ENCODE measurements around the gene CCDC89. TPM values are rescaled to one million over a fixed set of nuclear protein-coding genes. Genes with fewer than 3 reads are reported as not detected.

Gene CCDC89
- total RNA-seq, 1 donor from 2014 or later: not detected

DNA sequence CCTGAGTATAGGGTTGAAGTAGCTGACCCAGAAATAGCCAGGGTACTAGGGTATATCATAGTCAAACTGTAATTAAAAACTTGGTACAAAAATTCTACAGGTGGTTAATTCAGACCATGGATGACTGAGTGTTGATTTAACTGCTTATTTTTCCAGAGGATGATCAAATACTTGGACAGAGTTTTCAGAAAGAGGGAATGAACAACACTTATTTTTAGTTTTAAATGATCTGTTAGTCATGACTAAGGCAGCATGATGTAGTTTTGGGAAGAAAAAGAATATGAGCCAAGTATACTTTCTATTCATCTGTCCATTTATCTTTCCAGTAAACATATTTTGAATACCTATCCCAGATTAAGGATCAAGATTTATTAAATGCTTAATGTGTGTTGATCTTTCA lies 19.8 kb upstream of the CCDC89 start:
- H3K27ac Mint-ChIP-seq (ENCODE audit: unreplicated experiment): no peak overlapping the region
- no peaks in the 10 kb centered on the region for H3K36me3 Mint-ChIP-seq (ENCODE audit: low read depth, unreplicated experiment)
- no peaks in the 10 kb centered on the region for H3K27me3 Mint-ChIP-seq (ENCODE audit: unreplicated experiment)
- no peaks in the 10 kb centered on the region for H3K9me3 Mint-ChIP-seq (ENCODE audit: unreplicated experiment)
- no peaks in the 10 kb centered on the region for H3K4me1 Mint-ChIP-seq (ENCODE audit: unreplicated experiment)
- no peak for DNase-seq (ENCODE audit: low spot score)
- TF ChIP-seq, protein P1, sequence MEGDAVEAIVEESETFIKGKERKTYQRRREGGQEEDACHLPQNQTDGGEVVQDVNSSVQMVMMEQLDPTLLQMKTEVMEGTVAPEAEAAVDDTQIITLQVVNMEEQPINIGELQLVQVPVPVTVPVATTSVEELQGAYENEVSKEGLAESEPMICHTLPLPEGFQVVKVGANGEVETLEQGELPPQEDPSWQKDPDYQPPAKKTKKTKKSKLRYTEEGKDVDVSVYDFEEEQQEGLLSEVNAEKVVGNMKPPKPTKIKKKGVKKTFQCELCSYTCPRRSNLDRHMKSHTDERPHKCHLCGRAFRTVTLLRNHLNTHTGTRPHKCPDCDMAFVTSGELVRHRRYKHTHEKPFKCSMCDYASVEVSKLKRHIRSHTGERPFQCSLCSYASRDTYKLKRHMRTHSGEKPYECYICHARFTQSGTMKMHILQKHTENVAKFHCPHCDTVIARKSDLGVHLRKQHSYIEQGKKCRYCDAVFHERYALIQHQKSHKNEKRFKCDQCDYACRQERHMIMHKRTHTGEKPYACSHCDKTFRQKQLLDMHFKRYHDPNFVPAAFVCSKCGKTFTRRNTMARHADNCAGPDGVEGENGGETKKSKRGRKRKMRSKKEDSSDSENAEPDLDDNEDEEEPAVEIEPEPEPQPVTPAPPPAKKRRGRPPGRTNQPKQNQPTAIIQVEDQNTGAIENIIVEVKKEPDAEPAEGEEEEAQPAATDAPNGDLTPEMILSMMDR (IDR thresholded peaks at IDR 0.05; ENCODE audit: unreplicated experiment): no peak
- H3K4me3 Mint-ChIP-seq (ENCODE audit: unreplicated experiment): no peak overlapping the region

DNA sequence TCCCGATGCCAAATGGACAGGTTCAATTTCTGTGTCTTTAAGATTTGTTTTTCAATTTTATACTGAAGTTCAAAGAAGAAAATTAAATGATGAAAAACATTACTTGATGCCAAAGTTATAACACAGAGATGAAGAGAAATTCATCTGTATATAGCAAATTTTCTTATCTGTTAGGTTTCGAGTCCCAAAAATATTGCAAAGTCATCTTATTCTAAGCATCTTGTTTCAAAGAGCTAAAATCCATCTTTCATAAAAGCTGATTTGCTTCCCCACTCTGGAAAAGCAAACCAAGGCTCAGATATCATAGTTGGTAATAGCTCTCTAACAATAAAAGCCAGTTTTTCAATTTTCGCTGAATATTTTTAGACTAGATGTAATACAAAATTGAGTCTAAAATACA lies 19.0 kb upstream of the CCDC89 start:
- no peaks in the 10 kb centered on the region for H3K9me3 Mint-ChIP-seq (ENCODE audit: unreplicated experiment)
- no peaks in the 10 kb centered on the region for H3K27me3 Mint-ChIP-seq (ENCODE audit: unreplicated experiment)
- no peak overlapping the region for H3K4me3 Mint-ChIP-seq (ENCODE audit: unreplicated experiment)
- TF ChIP-seq, protein P1 (IDR thresholded peaks at IDR 0.05; ENCODE audit: unreplicated experiment): no peak
- no peak overlapping the region for H3K27ac Mint-ChIP-seq (ENCODE audit: unreplicated experiment)
- H3K36me3 Mint-ChIP-seq (ENCODE audit: low read depth, unreplicated experiment): no peaks in the 10 kb centered on the region
- peaks cover 4% of the 10 kb centered on the region for H3K4me1 Mint-ChIP-seq (ENCODE audit: unreplicated experiment)
- DNase-seq (ENCODE audit: low spot score): no peak

DNA sequence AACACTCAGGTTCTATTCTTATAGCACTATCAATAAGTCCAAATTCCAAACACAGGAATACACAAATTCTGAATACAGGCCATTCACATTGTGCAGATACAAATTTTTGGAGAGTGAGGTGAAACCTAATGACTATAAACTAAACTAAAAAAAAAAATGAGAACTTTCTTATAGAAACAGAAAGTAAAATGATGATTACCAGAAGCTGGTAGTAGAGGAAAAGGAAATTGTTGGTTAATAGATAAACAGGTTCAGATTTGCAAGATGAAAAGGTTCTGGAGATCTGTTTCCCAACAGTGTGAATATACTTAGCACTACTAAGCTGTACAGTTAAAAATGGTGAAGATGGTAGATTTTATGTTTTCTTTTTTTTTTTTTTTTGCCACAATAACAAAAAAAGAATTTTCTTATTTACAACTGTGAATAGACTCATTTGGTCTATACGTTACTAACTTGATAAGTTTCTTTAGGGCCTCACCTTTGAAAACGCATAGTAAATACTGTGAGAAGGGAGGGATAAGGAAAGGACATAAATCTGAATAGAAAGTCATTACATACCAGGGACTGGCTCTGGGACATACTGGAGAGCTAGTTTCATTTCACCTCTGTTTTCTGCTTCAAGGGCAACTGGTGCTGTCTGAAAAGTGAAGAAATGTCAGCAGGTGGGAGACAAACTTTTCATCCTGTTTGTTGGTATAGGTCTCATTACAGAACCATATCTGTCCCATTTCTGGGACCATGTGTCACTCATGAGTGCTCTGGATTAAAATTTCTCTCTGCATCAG lies 14.2 kb upstream of the CCDC89 start:
- DNase-seq (ENCODE audit: low spot score): no peak
- no peak overlapping the region for H3K4me3 Mint-ChIP-seq (ENCODE audit: unreplicated experiment)
- TF ChIP-seq, protein P1 (IDR thresholded peaks at IDR 0.05; ENCODE audit: unreplicated experiment): no peak
- H3K27ac Mint-ChIP-seq (ENCODE audit: unreplicated experiment): no peak overlapping the region
- H3K4me1 Mint-ChIP-seq (ENCODE audit: unreplicated experiment): peaks cover 11% of the 10 kb centered on the region
- H3K36me3 Mint-ChIP-seq (ENCODE audit: low read depth, unreplicated experiment): no peaks in the 10 kb centered on the region
- no peaks in the 10 kb centered on the region for H3K9me3 Mint-ChIP-seq (ENCODE audit: unreplicated experiment)
- no peaks in the 10 kb centered on the region for H3K27me3 Mint-ChIP-seq (ENCODE audit: unreplicated experiment)

DNA sequence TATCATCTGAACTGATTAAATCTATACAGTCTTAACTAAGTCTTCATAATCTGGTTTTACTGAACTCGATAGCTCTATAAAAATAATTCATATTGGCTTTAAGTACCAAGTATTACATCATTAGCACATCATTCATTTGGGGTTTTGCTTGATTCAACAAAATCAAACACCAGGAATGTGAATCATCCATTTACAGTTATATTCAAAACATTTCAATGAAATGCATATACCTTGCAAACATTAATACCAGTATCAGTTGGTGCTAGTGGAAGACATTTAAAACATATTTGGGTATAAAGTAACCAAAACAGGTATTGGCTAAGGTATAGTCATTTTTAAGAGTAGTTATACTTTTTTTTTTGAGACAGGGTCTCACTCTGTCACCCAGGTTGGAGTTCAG lies 12.2 kb upstream of the CCDC89 start:
- no peak for DNase-seq (ENCODE audit: low spot score)
- TF ChIP-seq, protein P1 (IDR thresholded peaks at IDR 0.05; ENCODE audit: unreplicated experiment): no peak
- no peaks in the 10 kb centered on the region for H3K36me3 Mint-ChIP-seq (ENCODE audit: low read depth, unreplicated experiment)
- no peaks in the 10 kb centered on the region for H3K27me3 Mint-ChIP-seq (ENCODE audit: unreplicated experiment)
- no peak overlapping the region for H3K4me3 Mint-ChIP-seq (ENCODE audit: unreplicated experiment)
- H3K27ac Mint-ChIP-seq (ENCODE audit: unreplicated experiment): no peak overlapping the region
- no peaks in the 10 kb centered on the region for H3K9me3 Mint-ChIP-seq (ENCODE audit: unreplicated experiment)
- H3K4me1 Mint-ChIP-seq (ENCODE audit: unreplicated experiment): peaks cover 14% of the 10 kb centered on the region

DNA sequence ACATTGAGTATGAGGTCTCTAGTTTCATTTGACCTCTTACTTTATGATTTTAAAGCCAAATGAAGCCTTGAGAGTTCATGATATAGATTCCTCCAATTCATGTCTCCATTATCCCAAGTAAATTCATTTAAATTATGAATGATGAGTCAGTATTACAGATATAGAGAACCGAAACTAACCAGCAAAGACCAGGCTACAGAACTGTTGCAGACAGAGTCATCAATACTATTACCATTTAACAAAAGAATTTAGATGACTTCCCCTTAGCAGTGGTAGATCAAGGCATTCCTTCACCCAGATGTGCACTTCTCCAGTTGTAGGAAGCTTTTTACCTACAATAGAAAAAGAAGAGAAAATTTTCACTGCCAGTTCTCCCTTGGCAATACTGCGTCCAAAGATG lies 11.8 kb upstream of the CCDC89 start:
- H3K4me1 Mint-ChIP-seq (ENCODE audit: unreplicated experiment): peaks cover 14% of the 10 kb centered on the region
- no peaks in the 10 kb centered on the region for H3K27me3 Mint-ChIP-seq (ENCODE audit: unreplicated experiment)
- TF ChIP-seq, protein P1 (IDR thresholded peaks at IDR 0.05; ENCODE audit: unreplicated experiment): no peak
- no peak overlapping the region for H3K4me3 Mint-ChIP-seq (ENCODE audit: unreplicated experiment)
- H3K36me3 Mint-ChIP-seq (ENCODE audit: low read depth, unreplicated experiment): no peaks in the 10 kb centered on the region
- H3K9me3 Mint-ChIP-seq (ENCODE audit: unreplicated experiment): no peaks in the 10 kb centered on the region
- H3K27ac Mint-ChIP-seq (ENCODE audit: unreplicated experiment): no peak overlapping the region
- no peak for DNase-seq (ENCODE audit: low spot score)

Measured in endothelial cell (in vitro differentiated cells).